Mucosa of descending colon (tissue), 3 donors: Measurements from ENCODE around the gene CEP112. TPM values are rescaled to one million over a fixed set of nuclear protein-coding genes. Genes with fewer than 3 reads are reported as not detected.

Experiments
- ATAC-seq: fragments of 200-7000 bp; cut with Tn5 transposase; one replicate; pipeline ENCODE4 v1.9.1; 2020; ENCODE audit warnings: mild to moderate bottlenecking, moderate library complexity
- DNase-seq, 3 donors: peaks; one replicate each; pipeline ENCODE4 v3.0.0-alpha.2; 2020
- H3K36me3 ChIP-seq: fragments of 200-600 bp; one replicate; pipeline ENCODE4 v1.8.0; 2021; ENCODE audit warnings: low read depth, mild to moderate bottlenecking
- H3K4me1 ChIP-seq: fragments of 200-600 bp; one replicate; pipeline ENCODE4 v1.8.0; 2021; ENCODE audit warnings: low read depth, mild to moderate bottlenecking
- H3K4me3 ChIP-seq: fragments of 200-600 bp; one replicate; pipeline ENCODE4 v1.8.0; 2021; ENCODE audit warnings: mild to moderate bottlenecking
- H3K9me3 ChIP-seq: fragments of 200-600 bp; one replicate; pipeline ENCODE4 v1.8.0; 2021; ENCODE audit warnings: mild to moderate bottlenecking
- CTCF ChIP-seq: fragments of 200-600 bp; IDR thresholded peaks from one replicate; pipeline ENCODE4 v1.8.0; 2022; ENCODE audit warnings: antibody characterized with exemption, mild to moderate bottlenecking
- intact Hi-C, 2 donors: fragments of 100-400 bp; cut with DNase I in 1 of 2; cut with micrococcal nuclease in 1 of 2; formaldehyde crosslinking; loops; one replicate each; pipeline versions ENCODE4 v1.11.0 to v1.11.1; 2022; cut with DNase I, micrococcal nuclease
- total RNA-seq, 3 donors: library from RNA; stranded (reverse); fragmentation: NEBNext Ultra II Directional in 2 of 3; extraction: Animal tissue kit (Norgen Biotek cat#: 25700) in 2 of 3; gene quantifications; one replicate each; pipeline versions ENCODE4 v1.2.1 to v1.2.4, GENCODE V29; 2021 to 2023
- donor health status: DM: no; HTN: no; CAD: no; lungs with moderate emphysema.
- donor health status: DM: no; HTN: no; CAD: no.
- donor health status: DM: no; HTN: yes; CAD: no.

Gene CEP112
- total RNA-seq, 3 donors from 2014 or later = 6.3 to 18.5 (median 7.0) TPM

- peak; percentile 49 for ATAC-seq
Observed at GRCh38 chr17:65638221-65638975, 553.5 kb downstream of the CEP112 start.

GRCh38 chr17:65637786-65638185, 554.1 kb downstream of the CEP112 start:
- TF ChIP-seq CTCF = no peak
- H3K36me3 ChIP-seq = no peaks in the 10 kb centered on the region
- no peak overlapping the region for H3K4me3 ChIP-seq
- peaks cover 2% of the 10 kb centered on the region for H3K4me1 ChIP-seq
- intact Hi-C loops = no loop called here
- no peak for DNase-seq
- no peak for ATAC-seq
- no peaks in the 10 kb centered on the region for H3K9me3 ChIP-seq

More at GRCh38 chr17:65638221-65638975, 553.5 kb downstream of the CEP112 start:
- intact Hi-C loops = no loop called here
- no peak overlapping the region for H3K4me3 ChIP-seq
- H3K9me3 ChIP-seq = no peaks in the 10 kb centered on the region
- no peaks in the 10 kb centered on the region for H3K36me3 ChIP-seq
- no peak for DNase-seq
- no peak for TF ChIP-seq CTCF
- peaks cover 2% of the 10 kb centered on the region for H3K4me1 ChIP-seq

- intact Hi-C loops = no loop called here
- ATAC-seq = peak; percentile 90
- Histone ChIP-seq H3K4me3 (no peak overlapping the region), H3K9me3 (no peaks in the 10 kb centered on the region), H3K4me1 (peaks cover 6% of the 10 kb centered on the region), H3K36me3 (no peaks in the 10 kb centered on the region)
- DNase-seq = peak in 2 of 3 donors; percentile 47 to 73
- TF ChIP-seq CTCF = no peak
Observed at GRCh38 chr17:65634533-65634932, 557.4 kb downstream of the CEP112 start.

- intact Hi-C loops = no loop called here
- TF ChIP-seq CTCF = no peak
- ATAC-seq (peak; percentile 54), DNase-seq (peak in 1 of 3 donors; percentile 40)
- Histone ChIP-seq H3K4me3 (no peak overlapping the region), H3K9me3 (no peaks in the 10 kb centered on the region), H3K4me1 (peaks cover 6% of the 10 kb centered on the region), H3K36me3 (no peaks in the 10 kb centered on the region)
Observed at GRCh38 chr17:65633988-65634387, 557.9 kb downstream of the CEP112 start.

GRCh38 chr17:65633146-65633881, 558.6 kb downstream of the CEP112 start:
- Histone ChIP-seq H3K9me3 (no peaks in the 10 kb centered on the region), H3K36me3 (no peaks in the 10 kb centered on the region), H3K4me1 (peaks cover 7% of the 10 kb centered on the region), H3K4me3 (no peak overlapping the region)
- ATAC-seq (no peak), DNase-seq (no peak)
- TF ChIP-seq CTCF = no peak
- intact Hi-C loops = no loop called here
